Measurements from ENCODE around the gene NKAIN4.

The NKAIN4 gene

DNA sequence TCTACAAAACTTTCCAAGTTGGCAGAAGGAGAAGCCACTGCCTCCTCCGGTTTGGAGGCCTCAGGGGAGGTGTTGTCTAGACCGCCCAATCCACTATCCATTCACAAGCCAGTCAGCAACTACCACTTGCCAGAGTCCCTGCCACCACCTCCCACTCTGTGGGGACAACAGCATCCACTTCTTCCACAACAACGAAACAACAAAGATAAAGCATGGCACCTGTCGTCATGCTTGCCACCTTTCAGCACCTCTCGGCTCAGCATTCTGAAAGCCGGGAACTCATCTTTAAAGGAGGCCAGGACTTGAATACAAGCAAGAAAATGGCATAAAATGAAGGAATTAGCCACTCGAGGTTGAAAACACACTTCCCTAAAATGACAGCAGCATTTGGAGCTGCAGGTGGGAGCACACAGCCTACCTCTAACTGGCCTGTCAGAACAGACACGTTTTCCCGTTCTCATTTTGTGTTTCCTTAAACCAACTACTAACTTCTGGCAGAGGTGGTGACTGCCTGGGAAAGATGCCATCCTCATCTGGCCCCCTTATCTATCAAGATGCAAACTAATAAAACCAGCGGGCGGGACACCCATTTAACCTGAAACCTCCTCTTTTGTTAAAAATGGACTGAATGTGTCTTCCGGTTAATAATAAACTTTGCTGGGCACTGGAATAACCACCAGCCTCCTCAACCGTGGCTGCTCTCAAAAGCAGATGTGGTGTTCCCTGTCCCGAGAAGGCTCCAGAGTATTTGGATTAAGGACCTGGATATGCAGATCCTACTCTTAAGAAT lies 60.1 kb downstream of the NKAIN4 start:
- DNase-seq (ENCODE audit: low read depth), result no peak

DNA sequence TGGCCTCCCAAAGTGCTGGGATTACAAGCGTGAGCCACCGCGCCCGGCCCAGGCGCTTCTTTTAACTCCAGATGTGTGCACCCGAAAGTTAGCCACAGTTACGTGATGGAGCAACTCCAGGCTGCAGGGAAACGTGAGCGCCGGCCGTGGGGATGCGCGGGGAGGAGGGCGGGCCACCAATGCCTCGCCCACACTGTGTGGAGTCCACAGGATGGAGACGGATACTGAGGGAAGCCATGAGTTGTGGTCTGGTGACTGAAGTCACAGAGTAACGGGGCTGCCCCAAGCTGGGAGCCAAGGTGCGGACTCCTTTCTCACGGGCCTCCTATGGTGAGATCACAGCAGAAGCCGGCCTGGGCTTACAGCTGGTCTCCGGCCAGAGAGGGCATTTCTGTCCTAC lies 61.5 kb downstream of the NKAIN4 start:
- DNase-seq (ENCODE audit: low read depth), result no peak

DNA sequence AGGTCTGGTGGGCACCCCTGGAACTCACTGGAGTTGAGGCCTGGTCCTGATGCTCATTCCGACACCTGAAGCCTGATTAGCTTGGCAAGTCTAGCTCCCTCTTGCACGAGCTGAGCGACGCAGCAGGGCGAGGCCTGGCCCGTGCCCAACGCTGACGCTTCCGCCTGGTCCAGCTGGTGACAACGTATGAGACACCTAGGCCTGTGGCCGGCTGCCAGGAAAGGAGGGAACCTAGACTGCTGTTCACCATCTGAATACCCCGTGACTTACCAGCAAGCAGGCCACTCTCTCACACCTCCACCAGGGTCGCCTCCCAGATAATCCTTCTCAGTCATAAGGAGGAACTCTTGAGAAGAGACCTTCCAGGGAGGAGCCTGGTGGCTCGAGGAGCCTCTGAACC lies 62.9 kb downstream of the NKAIN4 start:
- no peak for DNase-seq (ENCODE audit: low read depth)

DNA sequence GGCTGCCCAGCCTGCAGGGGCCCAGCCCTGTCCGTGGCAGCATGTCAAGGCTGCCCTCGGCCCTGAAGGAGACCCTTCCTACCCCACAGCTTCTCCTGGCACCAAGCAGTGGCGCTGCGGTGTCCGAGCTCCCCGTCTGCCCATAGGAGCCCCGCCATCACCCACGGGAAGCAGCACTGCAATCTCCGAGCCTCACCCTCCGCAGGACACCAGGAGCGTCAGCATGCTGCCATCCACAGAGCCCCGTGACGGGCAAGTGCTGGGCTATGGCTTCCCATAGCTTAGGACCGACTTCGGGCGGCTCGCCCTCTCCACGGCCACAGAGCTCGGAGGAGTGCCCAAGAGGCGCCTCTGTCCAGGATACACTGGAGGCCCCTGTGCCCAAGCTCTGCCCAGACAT lies 63.4 kb downstream of the NKAIN4 start:
- no peak for DNase-seq (ENCODE audit: low read depth)

Data from T follicular helper cell (primary cell).